Erythroblast (primary cell): ENCODE data around the gene RNF169.

Experiments
- GATA1 ChIP-seq: IDR thresholded peaks from 2 replicates; pipeline ENCODE4 v1.6.1; 2011; ENCODE audit warnings: low read depth, mild to moderate bottlenecking, control low read depth, low read length, moderate library complexity
- POLR2A ChIP-seq: IDR thresholded peaks from 2 replicates; pipeline ENCODE4 v1.6.1; 2011; ENCODE audit warnings: mild to moderate bottlenecking, low read length

GRCh38 chr11:74769055-74769707, 20.5 kb downstream of the RNF169 start:
- TF ChIP-seq POLR2A (no peak), GATA1 (no peak)
